ENCODE data around the gene FAM114A2.
"Not testable (repeated sequence)": the region's sequence is repeated elsewhere in the genome, so short reads cannot be mapped to it uniquely, and the experiment has no call there.

The FAM114A2 gene

DNA sequence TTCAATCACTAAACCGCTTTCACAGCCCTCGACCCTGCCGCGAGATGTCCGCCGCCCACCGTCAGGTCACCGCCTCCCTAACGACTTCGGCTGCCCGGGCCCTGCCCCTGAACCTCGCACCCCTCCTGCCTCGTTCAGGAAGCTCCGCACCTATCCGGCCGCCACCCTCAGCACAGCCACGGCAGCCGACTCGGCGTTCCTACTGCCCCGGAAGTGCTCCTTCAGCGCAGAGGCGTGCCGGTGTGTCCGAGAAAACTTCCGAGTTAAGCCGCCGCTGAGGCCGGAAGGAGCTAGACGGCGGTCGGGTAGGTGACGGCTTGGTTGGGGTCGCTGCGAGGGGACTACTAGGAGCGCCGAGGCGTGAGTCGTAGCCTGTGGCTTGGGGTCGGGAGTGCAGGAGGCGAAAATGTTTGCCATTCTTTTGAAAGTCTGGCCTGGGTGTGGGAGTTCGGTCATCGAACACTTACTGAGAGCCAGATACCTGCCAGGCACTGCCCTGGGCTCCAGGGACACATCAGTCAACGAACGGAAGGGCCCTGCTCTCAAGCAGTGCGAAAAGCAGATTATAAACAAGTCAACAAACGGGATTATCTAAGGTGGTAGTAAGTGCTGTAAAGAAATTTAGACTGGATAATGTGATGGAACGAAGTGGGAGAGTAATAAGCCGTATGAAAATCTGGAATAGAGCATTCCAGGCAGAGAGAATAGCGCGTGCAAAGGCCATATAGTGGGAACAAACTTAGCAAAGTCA lies at the start of gene FAM114A2, which contains the start of gene MFAP3:
Gene FAM114A2 (minus strand): TSS at position 204 of the 751 bp plus-strand sequence. CDS start 3,957 bp downstream, outside the sequence.
Gene MFAP3 (plus strand): TSS at position 261 of the 751 bp plus-strand sequence. CDS start 10,756 bp downstream, outside the sequence.
- Mint-ChIP-seq H3K9me3 (no peaks in the 10 kb centered on the region), H3K27ac (peak within 1 kb of the TSS; percentile 94), H3K36me3 (ENCODE audit: low read depth) (peaks cover 13% of the 10 kb centered on the region), H3K4me3 (peak within 1 kb of the TSS; percentile 95), H3K4me1 (ENCODE audit: low read depth) (peaks cover 73% of the 10 kb centered on the region), H3K27me3 (no peaks in the 10 kb centered on the region)

DNA sequence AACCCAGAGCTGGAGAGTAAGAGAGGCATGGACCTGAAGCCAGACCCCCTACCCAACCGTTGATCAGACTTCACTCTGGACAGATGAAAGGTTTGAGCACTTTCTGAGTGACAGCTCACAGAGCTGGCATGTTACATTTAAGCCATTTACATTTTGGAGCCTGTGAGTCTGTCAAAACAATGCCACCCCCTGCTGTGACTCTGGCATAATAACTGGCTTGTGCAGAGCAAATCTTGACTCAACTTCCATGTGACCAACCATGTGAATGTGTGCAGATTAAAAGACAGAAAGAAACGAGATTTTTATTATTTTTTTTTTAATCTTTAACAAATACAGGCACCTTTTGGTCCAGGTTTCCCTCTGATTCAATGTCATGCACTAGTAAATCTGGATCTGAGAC lies 48.5 kb upstream of the FAM114A2 start:
- H3K27ac Mint-ChIP-seq: no peak overlapping the region
- no peak overlapping the region for H3K4me3 Mint-ChIP-seq
- H3K4me1 Mint-ChIP-seq (ENCODE audit: low read depth): no peaks in the 10 kb centered on the region
- H3K9me3 Mint-ChIP-seq: no peaks in the 10 kb centered on the region
- H3K36me3 Mint-ChIP-seq (ENCODE audit: low read depth): no peaks in the 10 kb centered on the region
- peaks cover 17% of the 10 kb centered on the region for H3K27me3 Mint-ChIP-seq

DNA sequence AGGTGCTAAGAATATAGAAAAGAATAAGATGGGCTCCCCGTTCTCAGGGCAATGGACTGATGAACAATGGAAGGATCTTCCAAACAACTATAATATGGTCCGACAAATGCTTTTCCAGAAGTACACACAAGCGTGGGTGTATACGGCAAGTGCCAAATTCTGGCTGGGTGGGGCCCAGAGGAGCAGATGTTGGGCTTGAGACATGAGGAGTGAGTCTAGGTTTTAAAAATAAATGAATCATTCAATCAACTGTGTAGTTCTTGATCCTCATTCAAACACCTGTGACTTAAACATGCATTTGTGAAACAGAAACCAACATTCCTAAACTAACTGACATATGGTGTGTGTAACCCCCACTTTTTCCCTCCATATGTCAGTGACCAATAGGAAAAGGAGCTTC lies 47.9 kb upstream of the FAM114A2 start:
- Mint-ChIP-seq H3K27me3 (peaks cover 13% of the 10 kb centered on the region), H3K27ac (no peak overlapping the region), H3K4me3 (no peak overlapping the region), H3K36me3 (ENCODE audit: low read depth) (no peaks in the 10 kb centered on the region), H3K4me1 (ENCODE audit: low read depth) (no peaks in the 10 kb centered on the region), H3K9me3 (no peaks in the 10 kb centered on the region)

DNA sequence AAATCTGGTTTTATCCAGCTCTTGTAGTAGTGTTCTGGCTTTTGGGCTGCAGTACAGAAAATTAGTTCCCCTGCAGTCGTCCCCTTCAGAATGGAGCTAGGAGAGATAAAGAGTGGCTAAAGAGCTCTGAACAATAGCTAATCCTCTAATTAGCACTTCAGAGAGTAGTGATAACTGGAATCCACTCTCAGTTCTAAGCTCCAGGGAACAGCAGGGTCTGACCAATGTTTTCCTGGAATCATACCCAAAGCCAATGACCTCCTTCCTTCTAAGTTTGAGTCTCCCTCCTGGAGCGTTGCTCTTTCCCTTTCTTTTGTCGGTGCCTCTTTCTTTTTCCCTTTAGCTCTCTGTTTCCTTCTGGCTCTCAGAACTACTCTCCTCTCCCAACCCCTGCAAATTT lies 47.4 kb upstream of the FAM114A2 start:
- H3K27me3 Mint-ChIP-seq: peaks cover 11% of the 10 kb centered on the region
- no peak overlapping the region for H3K4me3 Mint-ChIP-seq
- no peaks in the 10 kb centered on the region for H3K36me3 Mint-ChIP-seq (ENCODE audit: low read depth)
- no peaks in the 10 kb centered on the region for H3K4me1 Mint-ChIP-seq (ENCODE audit: low read depth)
- H3K27ac Mint-ChIP-seq: no peak overlapping the region
- no peaks in the 10 kb centered on the region for H3K9me3 Mint-ChIP-seq

DNA sequence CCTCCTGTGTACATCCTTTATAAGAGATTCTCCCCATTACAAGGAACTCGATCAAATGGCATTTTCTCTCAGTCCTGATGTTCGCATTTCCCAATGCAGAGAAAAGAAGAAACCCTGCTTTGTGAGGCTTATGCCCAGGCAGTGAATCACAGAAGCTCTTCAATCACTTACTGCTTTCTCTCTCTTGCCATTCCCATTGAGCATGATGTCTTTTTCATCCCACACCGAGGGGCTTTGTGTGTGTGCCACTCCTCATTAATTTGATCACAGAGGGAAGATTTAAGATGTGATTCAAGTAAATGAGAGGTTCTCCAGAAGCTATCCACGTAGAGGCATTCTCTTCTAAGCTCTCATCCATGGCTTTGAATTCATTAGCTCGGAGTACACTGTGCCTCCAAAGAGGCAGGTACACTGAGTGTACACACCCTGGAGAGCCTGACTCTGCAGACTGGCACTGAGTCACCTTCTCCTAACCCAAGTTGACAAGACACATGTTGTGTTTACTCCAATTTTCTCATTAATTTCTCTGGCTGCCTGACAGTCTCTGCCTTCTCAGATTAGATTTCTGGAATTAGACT lies 45.4 kb upstream of the FAM114A2 start:
- Mint-ChIP-seq H3K9me3 (no peaks in the 10 kb centered on the region), H3K4me1 (ENCODE audit: low read depth) (no peaks in the 10 kb centered on the region), H3K36me3 (ENCODE audit: low read depth) (no peaks in the 10 kb centered on the region), H3K27ac (no peak overlapping the region), H3K4me3 (no peak overlapping the region), H3K27me3 (peaks cover 11% of the 10 kb centered on the region)

DNA sequence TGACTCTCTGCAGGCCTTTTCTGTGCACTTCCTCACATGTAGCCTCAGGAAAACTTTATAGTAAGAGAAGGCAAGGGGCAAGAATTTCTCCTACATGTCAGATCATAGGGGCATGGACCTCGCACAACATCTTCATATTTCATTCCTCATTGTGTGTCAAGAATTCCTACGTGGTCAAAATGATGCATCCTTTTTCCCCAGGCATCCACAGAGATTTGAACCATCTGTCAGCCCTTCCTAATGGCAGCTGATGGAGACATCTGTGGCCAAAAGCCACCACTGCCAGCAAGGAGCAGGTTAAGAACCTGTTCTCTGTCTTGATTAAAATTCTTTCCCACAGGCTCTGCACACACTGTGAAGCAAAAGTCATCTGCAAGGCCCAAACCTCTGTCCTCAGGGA lies 42.5 kb upstream of the FAM114A2 start:
- Mint-ChIP-seq H3K27me3 (peaks cover under 1% of the 10 kb centered on the region), H3K36me3 (ENCODE audit: low read depth) (no peaks in the 10 kb centered on the region), H3K27ac (no peak overlapping the region), H3K9me3 (no peaks in the 10 kb centered on the region), H3K4me1 (ENCODE audit: low read depth) (peaks cover 4% of the 10 kb centered on the region), H3K4me3 (no peak overlapping the region)

DNA sequence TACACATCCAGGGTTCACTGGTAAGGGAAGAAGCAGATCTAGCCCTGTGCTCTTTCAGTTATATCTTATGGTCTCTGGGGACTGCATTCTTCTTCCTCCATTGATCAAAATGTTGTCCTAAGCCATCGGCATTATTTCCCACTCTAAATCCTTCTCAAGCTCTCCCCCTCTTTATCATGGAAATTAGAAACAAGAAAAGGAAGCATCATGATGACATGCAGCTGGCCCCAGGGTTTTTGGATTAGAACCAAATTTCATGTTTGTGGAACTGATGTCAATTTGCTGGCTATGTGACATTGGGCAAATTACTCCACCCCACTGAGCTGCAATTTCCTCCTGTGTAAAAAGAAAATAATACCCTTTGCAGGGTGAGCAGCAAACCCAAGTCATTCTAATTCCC lies 39.6 kb upstream of the FAM114A2 start:
- peaks cover 25% of the 10 kb centered on the region for H3K4me1 Mint-ChIP-seq (ENCODE audit: low read depth)
- H3K27me3 Mint-ChIP-seq: no peaks in the 10 kb centered on the region
- no peaks in the 10 kb centered on the region for H3K9me3 Mint-ChIP-seq
- H3K4me3 Mint-ChIP-seq: no peak overlapping the region
- H3K36me3 Mint-ChIP-seq (ENCODE audit: low read depth): no peaks in the 10 kb centered on the region
- H3K27ac Mint-ChIP-seq: no peak overlapping the region

DNA sequence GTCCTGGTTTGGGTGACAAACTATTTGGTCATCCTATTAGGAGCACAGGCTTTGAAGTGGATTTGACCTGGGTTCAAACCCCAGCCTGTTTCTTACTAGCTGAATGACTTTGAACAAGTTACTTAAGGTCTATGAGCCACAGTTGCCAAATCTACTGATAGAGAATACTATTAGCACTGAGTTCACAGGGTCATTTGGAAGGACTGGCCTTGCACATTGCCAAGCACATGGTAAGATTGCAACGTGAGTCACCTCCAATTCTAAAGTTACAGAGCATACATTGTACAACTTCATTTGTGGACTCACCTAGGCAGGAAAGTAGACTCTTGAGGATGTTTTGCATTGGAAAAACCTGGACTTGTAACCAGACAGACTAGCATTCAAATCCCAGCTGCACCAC lies 39.0 kb upstream of the FAM114A2 start:
- no peaks in the 10 kb centered on the region for H3K9me3 Mint-ChIP-seq
- no peaks in the 10 kb centered on the region for H3K27me3 Mint-ChIP-seq
- no peak overlapping the region for H3K4me3 Mint-ChIP-seq
- no peak overlapping the region for H3K27ac Mint-ChIP-seq
- peaks cover 25% of the 10 kb centered on the region for H3K4me1 Mint-ChIP-seq (ENCODE audit: low read depth)
- H3K36me3 Mint-ChIP-seq (ENCODE audit: low read depth): no peaks in the 10 kb centered on the region

DNA sequence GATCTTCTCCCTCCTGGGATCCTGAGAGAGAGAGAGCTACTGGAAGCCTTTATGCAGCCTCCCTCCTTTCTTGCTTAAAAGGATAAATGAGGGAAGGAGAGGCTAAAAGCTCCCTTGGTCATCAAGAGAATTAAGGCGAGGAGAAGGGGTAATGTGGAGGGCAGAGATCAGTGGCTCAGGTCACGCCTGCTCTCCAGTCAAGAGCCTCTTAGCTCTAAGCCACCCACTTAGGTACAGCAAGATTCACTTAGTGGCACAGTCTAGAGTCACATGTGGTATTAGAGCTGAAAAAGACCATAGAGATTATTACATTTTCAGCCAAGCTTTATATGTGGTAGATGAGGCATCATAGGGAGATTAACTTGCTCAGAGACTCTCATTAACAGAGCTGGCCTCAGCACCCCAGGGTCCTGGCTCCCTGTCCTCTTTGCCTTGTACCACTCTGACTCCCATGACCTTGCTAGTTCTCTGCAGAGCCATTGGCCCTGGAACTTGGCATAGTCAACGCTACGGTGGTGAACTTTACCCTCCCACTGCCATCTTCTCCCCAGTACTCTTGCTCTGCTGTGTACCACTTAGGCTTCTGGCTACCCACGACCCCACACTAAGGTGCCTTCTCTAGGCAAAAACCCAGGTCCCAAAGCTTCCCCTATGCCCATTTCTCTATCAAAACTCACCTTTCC lies 37.7 kb upstream of the FAM114A2 start:
- Mint-ChIP-seq H3K27ac (peak overlapping the region; percentile 68), H3K36me3 (ENCODE audit: low read depth) (no peaks in the 10 kb centered on the region), H3K9me3 (no peaks in the 10 kb centered on the region), H3K4me3 (no peak overlapping the region), H3K27me3 (no peaks in the 10 kb centered on the region), H3K4me1 (ENCODE audit: low read depth) (peaks cover 34% of the 10 kb centered on the region)

DNA sequence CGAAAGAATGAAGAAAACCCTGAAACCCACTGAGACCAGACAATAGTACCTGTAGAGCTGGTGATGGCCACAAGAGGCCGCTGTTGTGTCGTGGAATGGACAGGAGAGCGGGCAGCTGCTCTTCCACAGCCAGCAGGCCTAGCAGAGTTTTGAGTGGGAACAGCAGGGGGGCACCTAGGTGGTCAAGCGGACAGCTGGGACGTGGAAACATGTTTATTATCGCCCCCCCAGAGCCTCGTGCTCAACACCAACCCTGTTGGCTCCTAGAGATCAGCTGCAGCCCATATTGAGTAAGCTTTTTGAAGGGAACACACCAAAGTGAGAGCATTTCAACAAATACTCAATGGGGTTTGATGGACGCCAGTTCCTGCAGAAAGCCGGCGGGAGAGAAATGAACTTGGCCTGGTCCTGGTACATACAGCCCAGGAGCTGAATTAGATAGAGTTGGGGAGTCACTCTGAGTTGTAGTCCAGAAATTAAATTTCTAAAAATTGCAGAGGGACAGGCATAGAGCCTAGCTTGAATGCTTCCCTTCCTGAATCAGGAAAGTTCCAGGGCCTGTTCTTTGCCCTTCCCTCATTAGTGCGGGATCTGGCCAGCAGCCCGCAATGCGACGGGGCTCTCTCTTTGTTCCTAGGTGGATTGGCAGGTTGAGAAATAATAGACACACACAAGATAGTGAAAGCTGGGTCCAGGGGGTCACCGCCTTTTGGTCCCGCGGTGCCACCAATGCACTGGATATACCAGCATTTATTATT lies 33.9 kb upstream of the FAM114A2 start:
- Mint-ChIP-seq H3K4me3 (no peak overlapping the region), H3K36me3 (ENCODE audit: low read depth) (no peaks in the 10 kb centered on the region), H3K4me1 (ENCODE audit: low read depth) (peaks cover 36% of the 10 kb centered on the region), H3K27me3 (no peaks in the 10 kb centered on the region), H3K27ac (no peak overlapping the region), H3K9me3 (no peaks in the 10 kb centered on the region)

DNA sequence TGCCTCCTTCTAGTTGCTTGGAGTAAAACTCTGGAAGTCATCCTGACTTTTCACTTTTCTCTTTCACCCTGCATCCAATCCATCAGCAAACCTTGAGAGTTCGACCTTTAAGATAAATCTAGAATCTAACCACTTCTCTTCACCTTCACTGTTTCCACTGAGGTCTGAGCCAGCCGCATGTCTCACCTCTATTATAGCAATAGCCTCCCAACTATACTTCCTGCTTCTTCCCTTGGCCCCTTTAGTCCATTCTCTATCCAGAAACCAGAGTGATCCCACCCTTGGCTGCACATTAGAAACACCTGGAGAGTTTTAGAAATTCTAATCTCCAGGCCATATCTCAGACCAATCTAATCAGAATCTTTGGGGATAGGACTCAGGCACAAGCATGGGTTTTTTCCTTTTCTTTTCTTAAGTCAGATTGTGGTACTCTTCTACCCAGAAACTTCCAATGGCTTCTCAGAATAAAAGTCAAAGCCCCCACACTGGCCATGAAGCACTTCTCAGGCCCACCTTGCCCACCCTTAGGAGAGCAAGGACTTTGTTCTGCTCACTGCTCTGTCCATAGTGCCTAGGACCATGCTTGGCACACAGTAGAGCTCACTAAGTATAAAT lies 33.2 kb upstream of the FAM114A2 start:
- Mint-ChIP-seq H3K36me3 (ENCODE audit: low read depth) (no peaks in the 10 kb centered on the region), H3K9me3 (no peaks in the 10 kb centered on the region), H3K27me3 (no peaks in the 10 kb centered on the region), H3K27ac (peak overlapping the region; percentile 10), H3K4me3 (no peak overlapping the region), H3K4me1 (ENCODE audit: low read depth) (peaks cover 36% of the 10 kb centered on the region)

DNA sequence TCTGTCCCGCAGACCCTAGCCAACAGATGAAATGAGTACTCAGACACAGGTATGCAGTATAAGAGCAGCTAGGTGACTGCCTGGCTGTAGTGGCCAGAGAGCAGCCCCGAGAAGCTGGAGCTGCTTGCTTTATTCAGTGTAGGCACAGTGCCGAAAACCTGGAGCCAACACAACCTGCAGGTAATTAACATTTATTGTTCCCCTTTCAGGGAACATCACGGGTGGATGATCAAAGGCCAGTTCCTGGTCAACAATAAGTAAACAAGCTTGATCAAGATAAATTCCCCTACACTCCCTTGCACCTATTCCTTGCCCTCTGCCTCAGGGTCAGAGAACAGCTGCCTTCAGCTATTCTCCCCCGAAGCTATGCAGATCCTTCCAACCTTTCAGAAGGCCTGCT lies 31.1 kb upstream of the FAM114A2 start:
- peaks cover 20% of the 10 kb centered on the region for H3K4me1 Mint-ChIP-seq (ENCODE audit: low read depth)
- not testable (repeated sequence) for H3K4me3 Mint-ChIP-seq; H3K27me3 Mint-ChIP-seq; H3K36me3 Mint-ChIP-seq (ENCODE audit: low read depth); H3K9me3 Mint-ChIP-seq; H3K27ac Mint-ChIP-seq

DNA sequence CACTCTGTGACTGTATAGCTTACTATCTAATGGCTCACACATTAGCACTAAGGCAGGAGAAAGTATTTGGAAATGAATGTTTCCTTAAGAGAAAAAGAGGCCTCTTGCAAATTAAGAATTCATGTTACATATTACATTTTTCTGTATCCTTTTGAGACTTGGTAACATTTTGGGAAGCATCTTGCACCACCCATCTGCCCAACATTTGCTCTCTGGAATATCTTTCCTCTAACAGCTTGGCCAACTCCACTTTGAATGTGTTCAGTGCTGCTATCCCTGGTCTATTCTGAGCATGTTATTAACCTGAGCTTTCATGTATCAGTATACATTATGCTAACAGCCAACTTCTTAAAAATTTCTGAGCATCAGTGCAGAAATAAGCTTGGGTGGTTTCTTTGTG lies 27.3 kb upstream of the FAM114A2 start:
- H3K4me3 Mint-ChIP-seq: no peak overlapping the region
- no peaks in the 10 kb centered on the region for H3K36me3 Mint-ChIP-seq (ENCODE audit: low read depth)
- no peaks in the 10 kb centered on the region for H3K4me1 Mint-ChIP-seq (ENCODE audit: low read depth)
- no peaks in the 10 kb centered on the region for H3K9me3 Mint-ChIP-seq
- no peak overlapping the region for H3K27ac Mint-ChIP-seq
- no peaks in the 10 kb centered on the region for H3K27me3 Mint-ChIP-seq

DNA sequence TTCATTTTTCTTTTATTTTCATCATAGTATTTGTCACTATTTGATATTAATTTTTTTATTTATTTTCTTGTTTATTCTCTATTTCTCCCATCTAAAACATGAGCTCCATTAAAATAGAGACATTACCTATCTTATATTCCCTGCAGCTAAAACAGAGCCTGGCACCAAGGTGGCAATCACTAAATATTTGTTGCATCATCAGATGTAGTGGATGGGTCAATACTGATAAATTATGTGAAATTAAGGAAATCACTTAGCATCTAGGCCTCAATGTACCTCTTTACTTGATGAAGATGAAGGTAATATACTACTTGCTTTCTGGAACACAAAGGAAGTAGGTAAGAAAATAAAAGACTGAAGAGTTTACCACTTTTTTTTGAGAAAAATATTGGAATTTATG lies 24.7 kb upstream of the FAM114A2 start:
- H3K4me1 Mint-ChIP-seq (ENCODE audit: low read depth): peaks cover 11% of the 10 kb centered on the region
- no peak overlapping the region for H3K4me3 Mint-ChIP-seq
- H3K27me3 Mint-ChIP-seq: no peaks in the 10 kb centered on the region
- H3K36me3 Mint-ChIP-seq (ENCODE audit: low read depth): no peaks in the 10 kb centered on the region
- no peaks in the 10 kb centered on the region for H3K9me3 Mint-ChIP-seq
- H3K27ac Mint-ChIP-seq: no peak overlapping the region

Measured in stimulated activated naive CD8-positive, alpha-beta T cell treated with anti-CD3 and anti-CD28 coated beads, Interleukin-15, Interleukin-2, amounts not matched to agents 100 ng/mL and 50 ng/mL, for 24 hours (primary cell).